ENCODE results near the gene FOXC1. TPM values are rescaled to one million over a fixed set of nuclear protein-coding genes. Genes with fewer than 3 reads are reported as not detected.

The FOXC1 gene
- total RNA-seq (2014; rRNA removed; shearing (Covaris generic)) (not detected in 2 replicates), total RNA-seq (2022) (not detected in 2 replicates), Bru-seq, nascent RNA (percentile 22 among the genes with signal in this experiment), BruChase-seq, experiment 1, labeled RNA remaining after a 6-hour chase (percentile 15 among the genes with signal in this experiment), BruChase-seq, experiment 2, labeled RNA remaining after a 2-hour chase (percentile 26 among the genes with signal in this experiment)
- long read RNA-seq, result 0 reads

- BruUV-seq (replicated peaks), result no TSS peak
- DNase-seq (ENCODE audit: low spot score), result no peak
- Histone ChIP-seq H4K20me1 (ENCODE audit: insufficient read depth, low read length) (no peaks in the 10 kb centered on the region), H3K4me3 (ENCODE audit: low read depth, low read length, poor library complexity, severe bottlenecking) (no peak within 1 kb of the TSS), H3K36me3 (ENCODE audit: insufficient read depth, low read length) (no peaks in the 10 kb centered on the region), H3K4me2 (ENCODE audit: low read length) (peak within 1 kb of the TSS; percentile 42; the same call in 1 of the 2 replicates), H3K9me3 (ENCODE audit: low read length) (no peaks in the 10 kb centered on the region), H3K27ac (ENCODE audit: low read depth, low read length, poor library complexity, severe bottlenecking) (no peak within 1 kb of the TSS), H3K9me2 (ENCODE audit: insufficient read depth, low read length) (no peaks in the 10 kb centered on the region), H3K79me2 (ENCODE audit: insufficient read depth, low read depth, low read length) (no peaks in the 10 kb centered on the region), H3K4me1 (ENCODE audit: insufficient read depth, low read length, poor library complexity, severe bottlenecking) (no peaks in the 10 kb centered on the region), H2AFZ (ENCODE audit: low read length) (no peak within 1 kb of the TSS)
- ChIA-PET POLR2A (no interaction called here), CTCF (ENCODE audit: unreplicated experiment) (no interaction called here)
- intact Hi-C loops (cut with micrococcal nuclease; ENCODE audit: unreplicated experiment), result loop anchor here (10.0 kb wide), 1 partner anchor 835 kb away; no protein-coding TSS in a partner anchor
- TF ChIP-seq CTCF (conservative IDR thresholded peaks at IDR 0.05; ENCODE audit: low read length), result no peak
- no peak for TF ChIP-seq EZH2phosphoT487 (IDR thresholded peaks at IDR 0.05; ENCODE audit: borderline replicate concordance, low read depth, low read length)
Observed at GRCh38 chr6:1609648-1610496, at the start of gene FOXC1. Gene FOXC1 (plus strand): TSS chr6:1609915. CDS start chr6:1610446, 531 bp downstream.

- no peaks in the 10 kb centered on the region for H4K20me1 ChIP-seq (ENCODE audit: insufficient read depth, low read length)
- H3K36me3 ChIP-seq (ENCODE audit: insufficient read depth, low read length), result no peaks in the 10 kb centered on the region
- no peaks in the 10 kb centered on the region for H3K4me1 ChIP-seq (ENCODE audit: insufficient read depth, low read length, poor library complexity, severe bottlenecking)
- intact Hi-C loops (cut with micrococcal nuclease; ENCODE audit: unreplicated experiment), result no loop called here
- BruUV-seq (replicated peaks), result no TSS peak
- CTCF ChIA-PET (ENCODE audit: unreplicated experiment), result no interaction called here
- no peak for DNase-seq (ENCODE audit: low spot score)
- no peaks in the 10 kb centered on the region for H3K79me2 ChIP-seq (ENCODE audit: insufficient read depth, low read depth, low read length)
- no peaks in the 10 kb centered on the region for H3K9me2 ChIP-seq (ENCODE audit: insufficient read depth, low read length)
- H3K9me3 ChIP-seq (ENCODE audit: low read length), result no peaks in the 10 kb centered on the region
- TF ChIP-seq EZH2phosphoT487 (IDR thresholded peaks at IDR 0.05; ENCODE audit: borderline replicate concordance, low read depth, low read length) (no peak), CTCF (conservative IDR thresholded peaks at IDR 0.05; ENCODE audit: low read length) (no peak)
- no peak overlapping the region for H3K4me2 ChIP-seq (ENCODE audit: low read length)
- H3K27ac ChIP-seq (ENCODE audit: low read depth, low read length, poor library complexity, severe bottlenecking), result no peak overlapping the region
- no peak overlapping the region for H3K4me3 ChIP-seq (ENCODE audit: low read depth, low read length, poor library complexity, severe bottlenecking)
- POLR2A ChIA-PET, result interaction anchor here (0.6 kb wide), 1 partner anchor 1049 kb away, joined by 3 read pairs; no protein-coding TSS in a partner anchor
- no peak overlapping the region for H2AFZ ChIP-seq (ENCODE audit: low read length)
Observed at GRCh38 chr6:1560281-1561058, 49.2 kb upstream of the FOXC1 start.
